Activated CD4-positive, alpha-beta T cell treated with anti-CD3 and anti-CD28 coated beads, Interleukin-2, Interleukin-6, amounts not matched to agents 100 ng/mL and 50 ng/mL, durations not matched to agents 16 hours and 8 hours (primary cell): ENCODE measurements around the gene ATL3.
"Not testable (repeated sequence)": the region's sequence is repeated elsewhere in the genome, so short reads cannot be mapped to it uniquely, and the experiment has no call there.

Experiments
- DNase-seq: peaks from one replicate; pipeline ENCODE4 v3.0.0-alpha.2; 2020

The ATL3 gene

GRCh38 chr11:63586451-63587166 is 84.6 kb downstream of the ATL3 start:
- DNase-seq, result no peak

- DNase-seq, result no peak
Observed at GRCh38 chr11:63583357-63583677, 87.9 kb downstream of the ATL3 start.

GRCh38 chr11:63581224-63581623 is 90.0 kb downstream of the ATL3 start:
- not testable (repeated sequence) for DNase-seq

GRCh38 chr11:63578882-63579281 is 92.3 kb downstream of the ATL3 start:
- DNase-seq, result not testable (repeated sequence)

GRCh38 chr11:63574856-63575602 is 96.1 kb downstream of the ATL3 start:
- DNase-seq, result no peak
